Suprapubic skin (tissue), 4 donors: ENCODE measurements around the gene XIRP1.

Experiments
- EP300 ChIP-seq: sonication (generic); formaldehyde crosslinking; IDR thresholded peaks from one replicate; pipeline ENCODE4 v1.6.1; 2017; ENCODE audit warnings: antibody characterized with exemption
- POLR2A ChIP-seq, 2 donors: fragments of 450-650 bp; IDR thresholded peaks; one replicate each; pipeline ENCODE4 v1.6.1; 2017; ENCODE audit warnings: antibody characterized with exemption in 2 of 2, mild to moderate bottlenecking in 2 of 2, moderate library complexity in 2 of 2
- POLR2AphosphoS5 ChIP-seq, 3 donors: sonication (generic); formaldehyde crosslinking; IDR thresholded peaks; one replicate each; pipeline ENCODE4 v1.6.1; 2017; ENCODE audit warnings: antibody characterized with exemption in 3 of 3
- TF ChIP-seq, protein P1 (sequence below), 2 donors: fragments of 200-600 bp in 1 of 2; fragments of 450-650 bp in 1 of 2; sonication (generic) in 1 of 2; IDR thresholded peaks; one replicate each; pipeline ENCODE4 v1.5.1; 2016 to 2019; ENCODE audit warnings: antibody characterized with exemption in 2 of 2, mild to moderate bottlenecking in 1 of 2, moderate library complexity in 1 of 2

DNA sequence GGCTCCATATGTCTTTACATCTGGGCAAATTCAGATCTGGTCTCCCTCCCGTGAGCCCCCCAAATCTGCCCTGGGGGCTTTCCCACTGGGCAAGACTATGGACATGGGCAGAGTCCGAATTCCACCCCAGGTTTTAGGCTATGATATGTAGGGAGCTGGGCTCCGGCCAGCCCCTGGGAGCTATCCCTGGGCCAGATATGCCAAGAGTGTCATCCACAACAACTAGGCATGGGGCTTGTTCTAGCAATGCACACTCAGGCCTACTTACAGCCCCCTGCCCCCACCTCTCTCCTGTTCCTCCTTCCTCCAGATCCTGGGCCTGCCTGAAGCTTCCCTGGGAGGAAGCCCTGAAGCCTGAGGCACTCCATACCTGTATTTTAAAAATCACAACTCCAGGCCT is 622 bp downstream of the XIRP1 start:
- TF ChIP-seq POLR2A (IDR thresholded peaks at IDR 0.05) (no peak), POLR2AphosphoS5 (IDR thresholded peaks at IDR 0.05) (no peak), EP300 (no peak)
- TF ChIP-seq, protein P1, sequence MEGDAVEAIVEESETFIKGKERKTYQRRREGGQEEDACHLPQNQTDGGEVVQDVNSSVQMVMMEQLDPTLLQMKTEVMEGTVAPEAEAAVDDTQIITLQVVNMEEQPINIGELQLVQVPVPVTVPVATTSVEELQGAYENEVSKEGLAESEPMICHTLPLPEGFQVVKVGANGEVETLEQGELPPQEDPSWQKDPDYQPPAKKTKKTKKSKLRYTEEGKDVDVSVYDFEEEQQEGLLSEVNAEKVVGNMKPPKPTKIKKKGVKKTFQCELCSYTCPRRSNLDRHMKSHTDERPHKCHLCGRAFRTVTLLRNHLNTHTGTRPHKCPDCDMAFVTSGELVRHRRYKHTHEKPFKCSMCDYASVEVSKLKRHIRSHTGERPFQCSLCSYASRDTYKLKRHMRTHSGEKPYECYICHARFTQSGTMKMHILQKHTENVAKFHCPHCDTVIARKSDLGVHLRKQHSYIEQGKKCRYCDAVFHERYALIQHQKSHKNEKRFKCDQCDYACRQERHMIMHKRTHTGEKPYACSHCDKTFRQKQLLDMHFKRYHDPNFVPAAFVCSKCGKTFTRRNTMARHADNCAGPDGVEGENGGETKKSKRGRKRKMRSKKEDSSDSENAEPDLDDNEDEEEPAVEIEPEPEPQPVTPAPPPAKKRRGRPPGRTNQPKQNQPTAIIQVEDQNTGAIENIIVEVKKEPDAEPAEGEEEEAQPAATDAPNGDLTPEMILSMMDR (IDR thresholded peaks at IDR 0.05): no peak
